Measurements from ENCODE around the gene COA3.

- TF ChIP-seq CTCF (IDR thresholded peaks at IDR 0.05) (no peak), POLR2A (IDR thresholded peaks at IDR 0.05) (no peak)
These were observed 507 bp downstream of the COA3 start for GRCh38 chr17:42798011-42798382.

Data from esophagus squamous epithelium (tissue), 4 donors.